ENCODE results near the gene OSBPL3.
A peak's percentile ranks its signal among the peaks of the same experiment; 100 is the strongest.

Gene OSBPL3

GRCh38 chr7:24987331-24987842 lies 7.4 kb upstream of the OSBPL3 start:
- TF ChIP-seq, protein P1, sequence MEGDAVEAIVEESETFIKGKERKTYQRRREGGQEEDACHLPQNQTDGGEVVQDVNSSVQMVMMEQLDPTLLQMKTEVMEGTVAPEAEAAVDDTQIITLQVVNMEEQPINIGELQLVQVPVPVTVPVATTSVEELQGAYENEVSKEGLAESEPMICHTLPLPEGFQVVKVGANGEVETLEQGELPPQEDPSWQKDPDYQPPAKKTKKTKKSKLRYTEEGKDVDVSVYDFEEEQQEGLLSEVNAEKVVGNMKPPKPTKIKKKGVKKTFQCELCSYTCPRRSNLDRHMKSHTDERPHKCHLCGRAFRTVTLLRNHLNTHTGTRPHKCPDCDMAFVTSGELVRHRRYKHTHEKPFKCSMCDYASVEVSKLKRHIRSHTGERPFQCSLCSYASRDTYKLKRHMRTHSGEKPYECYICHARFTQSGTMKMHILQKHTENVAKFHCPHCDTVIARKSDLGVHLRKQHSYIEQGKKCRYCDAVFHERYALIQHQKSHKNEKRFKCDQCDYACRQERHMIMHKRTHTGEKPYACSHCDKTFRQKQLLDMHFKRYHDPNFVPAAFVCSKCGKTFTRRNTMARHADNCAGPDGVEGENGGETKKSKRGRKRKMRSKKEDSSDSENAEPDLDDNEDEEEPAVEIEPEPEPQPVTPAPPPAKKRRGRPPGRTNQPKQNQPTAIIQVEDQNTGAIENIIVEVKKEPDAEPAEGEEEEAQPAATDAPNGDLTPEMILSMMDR (IDR thresholded peaks at IDR 0.05; ENCODE audit: insufficient read depth, low read length, poor library complexity, severe bottlenecking) = no peak
- Histone ChIP-seq H3K27me3 (replicated peaks; ENCODE audit: control insufficient read depth, insufficient read depth, low read length) (no peaks in the 10 kb centered on the region), H3K36me3 (ENCODE audit: control insufficient read depth, insufficient read depth, low read length) (no peaks in the 10 kb centered on the region), H3K4me3 (replicated peaks; ENCODE audit: low read depth, low read length) (no peak overlapping the region)
- no peak for DNase-seq (ENCODE audit: extremely low read depth, insufficient read length)

DNA sequence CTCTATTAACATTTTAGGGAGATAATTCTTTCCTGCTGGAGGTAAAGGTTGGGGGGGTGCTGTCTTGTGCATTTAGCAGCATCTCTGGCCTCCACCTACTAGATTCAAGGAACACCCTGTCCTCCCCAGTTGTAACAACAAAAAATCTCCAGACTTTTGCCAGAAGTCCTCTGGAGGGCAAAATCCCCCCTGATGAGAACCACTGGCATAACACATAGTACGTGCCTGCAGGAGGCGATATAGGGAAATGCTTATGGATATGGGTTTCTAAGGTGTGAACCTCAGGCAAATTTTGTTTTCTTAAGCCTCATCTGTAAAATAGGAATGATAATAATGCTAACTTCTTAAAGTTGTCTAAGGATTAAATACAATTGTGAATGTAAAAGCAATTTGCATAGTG lies 2.9 kb upstream of the OSBPL3 start:
- Histone ChIP-seq H3K4me3 (replicated peaks; ENCODE audit: low read depth, low read length) (no peak overlapping the region), H3K27me3 (replicated peaks; ENCODE audit: control insufficient read depth, insufficient read depth, low read length) (no peaks in the 10 kb centered on the region), H3K36me3 (ENCODE audit: control insufficient read depth, insufficient read depth, low read length) (no peaks in the 10 kb centered on the region)
- TF ChIP-seq, protein P1 (IDR thresholded peaks at IDR 0.05; ENCODE audit: insufficient read depth, low read length, poor library complexity, severe bottlenecking) = no peak
- no peak for DNase-seq (ENCODE audit: extremely low read depth, insufficient read length)

DNA sequence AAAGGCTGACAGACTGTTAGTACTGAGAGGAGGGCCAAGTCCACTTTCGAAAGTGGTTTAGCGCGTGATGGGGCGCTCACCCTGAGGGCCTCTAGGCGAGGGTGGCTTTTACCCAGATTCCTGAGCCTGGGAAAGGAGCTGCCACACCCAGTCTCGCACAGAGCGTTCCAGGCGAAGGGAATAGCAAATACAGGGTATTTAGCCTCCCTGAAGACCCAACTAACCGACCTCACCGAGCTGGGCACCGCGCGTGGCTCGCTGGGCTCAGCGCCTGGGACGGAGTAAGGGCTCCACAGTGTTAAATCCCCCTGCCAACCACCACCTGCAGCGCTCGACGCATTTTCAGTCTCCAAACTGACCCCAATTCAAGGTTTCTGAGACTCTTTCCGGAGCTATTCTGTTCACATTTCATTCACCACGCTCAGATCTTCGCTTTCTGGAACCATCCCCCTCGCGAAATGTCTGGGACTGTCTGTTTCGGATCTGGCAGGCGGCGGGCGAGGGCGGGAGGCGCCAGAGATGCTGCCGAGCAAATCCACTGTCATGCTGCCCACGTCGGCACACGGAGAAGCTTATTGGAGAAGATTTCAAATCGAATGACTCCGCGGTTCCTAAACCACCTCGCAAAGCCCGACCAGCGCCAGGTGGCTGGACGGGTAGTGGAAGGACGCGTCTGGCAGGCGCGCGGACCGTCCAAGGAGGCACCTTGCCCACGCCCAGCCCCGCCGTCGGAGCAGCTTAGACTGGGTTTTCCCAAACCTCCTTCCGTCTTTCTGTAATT lies 1.4 kb upstream of the OSBPL3 start:
- no peaks in the 10 kb centered on the region for H3K36me3 ChIP-seq (ENCODE audit: control insufficient read depth, insufficient read depth, low read length)
- peak; percentile 64 for DNase-seq (ENCODE audit: extremely low read depth, insufficient read length)
- H3K27me3 ChIP-seq (replicated peaks; ENCODE audit: control insufficient read depth, insufficient read depth, low read length) = no peaks in the 10 kb centered on the region
- H3K4me3 ChIP-seq (replicated peaks; ENCODE audit: low read depth, low read length) = peak overlapping the region; percentile 75
- TF ChIP-seq, protein P1 (IDR thresholded peaks at IDR 0.05; ENCODE audit: insufficient read depth, low read length, poor library complexity, severe bottlenecking) = no peak

DNA sequence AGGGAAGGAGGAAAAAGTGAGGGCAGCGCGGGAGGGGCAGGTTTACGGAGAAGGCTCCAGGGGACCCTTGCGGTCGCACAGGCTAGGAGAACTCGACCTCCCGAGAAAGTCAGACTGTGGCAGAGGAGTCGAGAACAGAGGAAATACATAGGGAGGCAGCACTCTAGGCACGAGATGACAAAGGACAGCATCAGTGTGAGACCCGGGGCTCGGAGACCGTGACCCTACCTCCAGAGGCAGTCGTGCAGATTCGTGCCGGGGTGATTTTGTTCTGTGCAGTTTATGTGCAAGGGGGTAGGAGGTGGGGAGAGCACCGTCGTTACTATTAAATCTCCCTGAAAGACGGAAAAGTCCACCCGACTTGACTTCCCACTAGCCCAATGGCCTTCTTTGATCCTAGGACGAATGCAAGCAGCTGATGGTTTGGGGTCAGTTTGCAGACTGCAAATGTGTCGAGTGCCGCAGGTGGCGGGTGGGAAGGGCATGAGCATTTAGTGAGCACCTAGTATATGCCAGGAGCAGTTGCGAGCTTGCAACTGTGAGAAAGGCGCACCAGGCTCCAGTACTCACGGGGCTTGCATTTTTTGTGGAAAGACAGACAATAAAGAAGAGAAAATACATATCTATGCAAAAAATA lies 674 bp upstream of the OSBPL3 start:
- Histone ChIP-seq H3K4me3 (replicated peaks; ENCODE audit: low read depth, low read length) (peak overlapping the region; percentile 75), H3K36me3 (ENCODE audit: control insufficient read depth, insufficient read depth, low read length) (no peaks in the 10 kb centered on the region), H3K27me3 (replicated peaks; ENCODE audit: control insufficient read depth, insufficient read depth, low read length) (no peaks in the 10 kb centered on the region)
- DNase-seq (ENCODE audit: extremely low read depth, insufficient read length) = no peak
- TF ChIP-seq, protein P1 (IDR thresholded peaks at IDR 0.05; ENCODE audit: insufficient read depth, low read length, poor library complexity, severe bottlenecking) = peak; percentile 6

- Histone ChIP-seq H3K36me3 (ENCODE audit: control insufficient read depth, insufficient read depth, low read length) (no peaks in the 10 kb centered on the region), H3K4me3 (replicated peaks; ENCODE audit: low read depth, low read length) (peak overlapping the region; percentile 81), H3K27me3 (replicated peaks; ENCODE audit: control insufficient read depth, insufficient read depth, low read length) (no peaks in the 10 kb centered on the region)
- peak; percentile 88 for DNase-seq (ENCODE audit: extremely low read depth, insufficient read length)
- TF ChIP-seq, protein P1 (IDR thresholded peaks at IDR 0.05; ENCODE audit: insufficient read depth, low read length, poor library complexity, severe bottlenecking) = peak; percentile 54
These were observed 512 bp downstream of the OSBPL3 start for GRCh38 chr7:24979470-24979862.

All from GM06990 (cell line).